ENCODE data around the gene PYGO1.

The PYGO1 gene

GRCh38 chr15:55586808-55587207 lies 1.3 kb downstream of the PYGO1 start:
- in situ Hi-C loops (cut with HindIII; ENCODE audit: low sequenced_read_pairs): no loop called here
- H3K4me3 ChIP-seq (ENCODE audit: low read depth, low read length): peak overlapping the region; percentile 65
- TF ChIP-seq CTCF (IDR thresholded peaks at IDR 0.05; ENCODE audit: low read depth, low read length, missing control alignments): no peak
- DNase-seq (ENCODE audit: low read depth): no peak

GRCh38 chr15:55576943-55577342 lies 11.2 kb downstream of the PYGO1 start:
- no peak for TF ChIP-seq CTCF (IDR thresholded peaks at IDR 0.05; ENCODE audit: low read depth, low read length, missing control alignments)
- no peak for DNase-seq (ENCODE audit: low read depth)
- no peak overlapping the region for H3K4me3 ChIP-seq (ENCODE audit: low read depth, low read length)
- in situ Hi-C loops (cut with HindIII; ENCODE audit: low sequenced_read_pairs): no loop called here

- no peak overlapping the region for H3K4me3 ChIP-seq (ENCODE audit: low read depth, low read length)
- TF ChIP-seq CTCF (IDR thresholded peaks at IDR 0.05; ENCODE audit: low read depth, low read length, missing control alignments): no peak
- no peak for DNase-seq (ENCODE audit: low read depth)
- in situ Hi-C loops (cut with HindIII; ENCODE audit: low sequenced_read_pairs): no loop called here
These were observed 14.0 kb downstream of the PYGO1 start for GRCh38 chr15:55574096-55574495.

GRCh38 chr15:55573224-55573623 lies 14.9 kb downstream of the PYGO1 start:
- DNase-seq (ENCODE audit: low read depth): no peak
- in situ Hi-C loops (cut with HindIII; ENCODE audit: low sequenced_read_pairs): no loop called here
- no peak for TF ChIP-seq CTCF (IDR thresholded peaks at IDR 0.05; ENCODE audit: low read depth, low read length, missing control alignments)
- no peak overlapping the region for H3K4me3 ChIP-seq (ENCODE audit: low read depth, low read length)

- TF ChIP-seq CTCF (IDR thresholded peaks at IDR 0.05; ENCODE audit: low read depth, low read length, missing control alignments): peak; percentile 13
- no peak for DNase-seq (ENCODE audit: low read depth)
- in situ Hi-C loops (cut with HindIII; ENCODE audit: low sequenced_read_pairs): no loop called here
- no peak overlapping the region for H3K4me3 ChIP-seq (ENCODE audit: low read depth, low read length)
These were observed 23.6 kb downstream of the PYGO1 start for GRCh38 chr15:55564347-55565145.

GRCh38 chr15:55562601-55563000 lies 25.5 kb downstream of the PYGO1 start:
- no peak for DNase-seq (ENCODE audit: low read depth)
- H3K4me3 ChIP-seq (ENCODE audit: low read depth, low read length): no peak overlapping the region
- TF ChIP-seq CTCF (IDR thresholded peaks at IDR 0.05; ENCODE audit: low read depth, low read length, missing control alignments): no peak
- in situ Hi-C loops (cut with HindIII; ENCODE audit: low sequenced_read_pairs): no loop called here

All from astrocyte of the cerebellum (primary cell).